HG03159 (cell line): ENCODE data around the gene AKAP13.
"Not testable (repeated sequence)": the region's sequence is repeated elsewhere in the genome, so short reads cannot be mapped to it uniquely, and the experiment has no call there.

ENCODE experiments used
- ATAC-seq: cut with Tn5 transposase; IDR thresholded peaks from one replicate; pipeline ENCODE4 v1.9.1; 2021; ENCODE audit warnings: mild to moderate bottlenecking, moderate library complexity; ENCODE audit not compliant: unreplicated experiment

AKAP13 gene

DNA sequence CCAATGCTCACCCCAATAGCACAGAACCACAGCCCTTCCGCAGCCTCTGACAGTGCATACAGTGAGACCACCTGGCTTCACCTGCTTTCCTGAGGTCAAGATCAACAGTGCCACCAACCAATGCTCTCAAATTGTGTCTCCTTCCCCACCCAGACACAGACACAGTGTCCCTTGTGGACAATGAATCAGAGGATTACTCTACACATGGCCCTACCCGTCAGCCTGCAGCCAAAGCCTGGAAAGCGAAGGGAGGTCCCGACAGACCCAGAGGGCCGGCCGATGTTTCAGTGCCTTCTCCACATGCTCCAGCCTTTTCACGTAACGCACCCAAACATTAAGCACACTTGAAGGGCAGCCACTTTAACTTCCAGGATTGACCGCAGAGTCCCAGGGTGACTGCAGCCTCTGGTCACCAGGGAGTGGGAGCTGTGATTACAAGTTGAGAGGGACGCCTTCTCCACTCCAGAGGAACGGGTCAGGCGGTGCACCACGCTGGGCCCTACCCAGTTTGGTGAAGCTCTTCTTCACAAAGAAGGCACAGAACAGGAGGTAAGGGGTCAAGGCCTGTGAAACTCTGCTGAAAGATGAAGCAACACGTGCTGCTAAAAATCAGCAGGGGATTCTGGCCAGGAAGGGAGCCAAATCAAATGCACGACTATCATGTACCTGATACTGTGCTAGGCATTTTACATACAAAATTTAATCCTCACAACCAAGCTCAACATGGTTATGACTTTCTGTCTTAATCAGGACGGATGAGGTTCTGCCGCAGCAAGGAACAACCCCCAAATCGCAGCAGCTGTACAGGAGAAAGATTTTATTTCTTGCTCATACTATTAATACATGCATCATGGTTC, 397.1 kb downstream of the AKAP13 start:
- ATAC-seq = no peak

DNA sequence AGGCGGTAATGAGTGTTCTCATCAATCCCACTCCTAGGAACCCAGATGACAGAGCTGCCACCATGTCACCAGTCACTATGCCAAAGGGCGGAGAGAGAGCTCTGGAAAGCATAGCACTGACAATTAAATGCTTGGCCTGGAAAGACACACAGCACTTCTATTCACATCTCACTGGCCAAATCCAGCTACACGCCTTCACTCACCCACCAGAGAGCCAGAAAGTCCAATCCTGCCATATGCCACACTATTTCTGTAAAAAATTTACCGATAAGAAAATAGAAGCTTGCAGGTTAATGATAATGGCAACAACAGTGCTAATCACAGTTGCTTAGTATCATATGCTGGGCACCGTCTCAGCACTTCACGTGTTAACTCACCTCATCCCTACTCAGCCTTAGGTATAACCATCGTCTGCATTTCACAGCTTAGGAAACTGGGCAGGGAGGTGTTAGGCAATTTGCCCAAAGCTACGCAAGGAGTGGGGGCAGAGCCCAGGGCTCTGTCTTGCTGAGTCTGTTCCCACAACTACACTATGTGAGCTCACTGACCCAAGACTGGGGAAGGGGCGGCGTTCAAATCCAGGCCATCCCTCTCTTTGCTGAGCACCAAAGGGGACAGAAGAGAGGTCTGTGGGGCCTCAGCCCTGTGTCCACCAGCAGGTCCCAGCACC, 397.8 kb downstream of the AKAP13 start:
- ATAC-seq = no peak

DNA sequence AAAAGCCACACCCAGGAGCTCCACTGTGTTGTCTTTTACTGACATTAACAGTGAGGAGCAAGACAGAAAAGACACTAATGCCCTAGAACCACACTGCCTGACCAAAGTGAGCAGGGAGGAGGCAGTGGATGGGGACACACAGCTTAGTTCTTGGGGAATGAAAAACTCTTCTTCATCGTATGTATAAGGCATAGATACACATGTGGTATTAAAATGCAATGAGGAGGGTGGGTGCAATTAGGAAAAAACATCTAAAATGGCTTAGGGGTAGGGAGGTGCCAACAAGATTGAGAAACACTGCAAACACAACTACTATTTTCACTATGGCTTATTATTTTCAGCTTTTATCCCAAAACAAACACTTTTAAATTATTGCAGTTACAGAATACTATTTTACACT, 398.8 kb downstream of the AKAP13 start:
- no peak for ATAC-seq

DNA sequence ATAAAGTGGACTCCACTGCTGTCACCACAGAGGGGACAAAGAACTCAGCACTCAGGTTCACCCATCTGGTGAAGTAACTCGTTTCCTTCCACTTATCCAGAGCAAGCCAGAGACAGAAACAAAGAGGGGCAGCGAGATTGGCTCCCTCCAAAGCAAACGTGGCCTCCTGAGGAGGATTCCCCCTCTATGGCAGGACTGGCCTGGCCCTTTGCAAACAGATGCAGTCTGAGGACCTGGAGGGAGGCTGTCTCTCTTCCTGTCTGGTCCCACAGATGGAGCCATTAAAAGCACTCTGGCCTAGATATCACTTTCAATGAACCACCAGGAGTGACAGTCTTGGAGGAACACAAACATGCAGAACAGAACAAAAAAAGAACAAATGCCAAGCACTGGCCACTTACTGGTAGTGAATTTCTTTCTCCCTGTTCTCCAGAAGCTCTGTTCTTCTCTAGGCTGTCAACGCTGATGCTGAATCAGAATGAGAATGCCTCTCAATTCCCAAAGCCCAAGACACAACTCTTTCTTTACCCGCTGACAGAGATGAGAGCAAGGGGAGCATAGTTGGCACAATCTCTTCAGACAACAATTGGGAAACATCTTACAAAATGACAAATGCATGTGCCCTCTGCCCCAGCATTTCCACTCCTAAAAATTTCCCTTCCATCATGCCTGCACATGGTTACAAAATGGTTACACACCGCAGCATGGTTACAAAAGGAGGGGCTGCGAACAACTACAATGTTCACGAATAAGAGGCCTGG, 400.0 kb downstream of the AKAP13 start:
- ATAC-seq = no peak

DNA sequence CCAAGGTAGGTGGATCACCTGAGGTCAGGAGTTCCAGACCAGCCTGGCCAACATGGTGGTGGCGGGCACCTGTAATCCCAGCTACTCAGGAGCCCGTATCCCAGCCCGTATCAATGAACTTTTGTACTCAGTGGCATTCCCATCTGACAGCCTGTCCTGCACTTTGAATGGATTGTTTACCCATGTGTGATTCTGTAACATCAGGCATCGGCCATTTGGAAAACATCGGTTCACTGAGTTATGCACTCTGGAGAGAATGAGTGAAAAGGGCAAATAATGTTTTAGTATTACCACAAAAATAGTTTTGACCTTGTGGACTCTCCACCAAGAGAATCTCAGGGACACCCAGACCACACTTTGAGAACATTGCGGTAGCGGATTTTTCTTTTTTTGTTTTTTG, 400.7 kb downstream of the AKAP13 start:
- no peak for ATAC-seq

DNA sequence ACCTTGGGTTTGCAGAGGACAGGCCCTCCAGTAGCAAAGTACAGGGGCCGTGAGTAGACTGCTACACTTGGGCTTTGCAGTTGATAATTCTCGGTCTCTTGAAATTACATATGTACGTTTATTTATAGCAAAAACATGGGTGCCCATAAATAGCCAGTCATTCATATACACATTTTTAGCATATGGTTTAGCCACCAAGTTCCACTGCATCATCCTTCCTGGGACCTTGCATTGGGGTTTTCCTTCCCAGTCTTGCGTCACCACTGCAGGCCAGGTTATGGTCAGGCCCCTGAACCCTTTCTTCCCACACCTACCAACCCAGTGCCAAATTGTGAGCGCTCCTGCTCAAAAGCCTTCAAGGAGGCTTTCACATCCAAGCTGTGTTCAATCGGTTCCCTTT, 401.7 kb downstream of the AKAP13 start:
- no peak for ATAC-seq

DNA sequence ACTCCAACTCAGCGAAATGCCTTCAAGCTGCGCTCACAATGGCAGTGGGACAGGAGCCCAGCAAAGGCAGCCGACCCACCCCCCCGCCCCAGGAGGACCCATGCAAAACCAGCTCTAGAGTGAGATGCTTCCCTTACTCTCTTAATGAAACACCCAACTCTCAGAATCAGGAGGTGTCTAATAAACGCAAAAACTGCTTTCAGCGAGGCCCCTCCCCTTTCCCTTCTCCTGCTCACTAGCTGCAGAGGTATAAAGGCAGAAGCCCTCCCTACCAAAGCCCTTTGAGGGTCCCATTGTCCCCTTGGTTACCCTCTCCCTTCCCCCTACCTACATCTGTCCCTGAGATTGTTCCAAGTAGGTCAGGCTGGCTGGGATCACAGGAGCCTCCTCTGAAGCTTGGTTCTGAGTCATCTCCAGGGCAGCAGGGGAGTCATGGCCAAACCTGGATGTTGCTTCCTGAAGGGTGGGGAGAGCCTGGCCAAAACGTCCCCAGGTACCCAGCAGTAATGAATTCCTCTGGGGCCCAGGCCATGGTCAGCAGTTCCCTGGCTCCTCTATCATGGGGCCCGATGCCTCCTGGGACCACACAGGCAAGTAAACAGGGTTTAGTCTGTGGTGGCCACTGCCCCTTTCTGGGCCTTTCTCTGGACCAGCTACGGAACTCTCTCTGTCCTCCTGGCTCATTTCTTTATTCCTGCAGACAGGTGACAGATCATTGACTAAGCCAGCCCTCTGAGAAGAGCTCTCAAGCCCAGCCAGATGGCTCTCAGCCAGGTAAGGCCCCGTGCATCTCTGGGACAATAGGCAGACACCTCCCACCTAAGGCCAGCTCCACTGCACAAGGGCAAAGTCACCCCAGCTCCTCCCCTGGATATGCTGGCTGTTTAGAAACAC, 405.7 kb downstream of the AKAP13 start:
- no peak for ATAC-seq

DNA sequence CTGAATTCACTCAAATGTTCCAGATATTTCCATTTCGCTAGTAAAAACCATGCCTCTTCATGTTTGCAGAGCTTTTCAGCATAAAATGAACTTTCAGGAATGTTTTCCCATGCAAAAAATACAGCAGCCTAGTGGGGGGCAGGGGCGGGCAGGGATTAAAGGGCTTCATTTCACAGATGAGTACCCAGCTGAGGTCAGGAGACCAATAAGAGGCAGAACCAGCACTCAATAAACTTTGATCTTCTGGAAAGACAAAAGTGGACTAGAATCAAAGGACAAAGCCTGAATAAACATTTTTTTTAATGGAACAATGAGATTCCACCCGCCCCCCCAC, 406.3 kb downstream of the AKAP13 start:
- ATAC-seq = no peak

DNA sequence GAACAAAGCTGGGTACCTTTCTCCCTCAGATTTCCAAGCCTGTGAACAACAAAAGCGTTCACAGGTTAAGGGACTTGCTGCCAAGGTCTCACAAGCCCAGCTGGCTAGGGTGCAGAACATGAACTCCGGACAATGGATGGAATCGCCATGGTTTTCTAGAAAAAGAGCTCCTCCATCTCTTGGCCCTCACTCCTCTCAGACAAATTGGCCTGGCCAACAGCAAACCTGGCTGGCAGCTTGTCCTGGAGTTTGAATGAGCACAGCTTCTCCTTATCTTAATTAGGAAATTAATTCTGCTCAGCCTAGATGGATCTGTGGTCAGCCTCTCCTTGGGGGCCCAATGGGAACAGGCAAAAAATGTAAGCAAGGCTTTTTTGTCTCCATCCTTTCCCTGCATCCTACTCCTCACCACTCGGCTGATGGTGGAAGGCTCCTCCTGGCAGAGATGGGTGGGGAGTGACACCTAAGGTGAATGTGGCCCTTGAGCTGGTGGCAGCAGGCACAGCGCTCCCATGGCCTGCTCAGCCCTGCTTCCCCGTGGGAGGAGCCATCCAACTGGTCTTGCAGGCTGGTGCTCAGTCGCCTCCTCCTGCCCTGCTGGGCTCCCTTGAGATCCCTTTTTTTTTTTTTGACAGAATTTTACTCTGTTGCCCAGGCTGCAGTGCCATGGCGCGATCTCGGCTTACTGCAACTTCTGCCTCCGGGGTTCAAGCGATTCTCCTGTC, 408.5 kb downstream of the AKAP13 start:
- no peak for ATAC-seq

DNA sequence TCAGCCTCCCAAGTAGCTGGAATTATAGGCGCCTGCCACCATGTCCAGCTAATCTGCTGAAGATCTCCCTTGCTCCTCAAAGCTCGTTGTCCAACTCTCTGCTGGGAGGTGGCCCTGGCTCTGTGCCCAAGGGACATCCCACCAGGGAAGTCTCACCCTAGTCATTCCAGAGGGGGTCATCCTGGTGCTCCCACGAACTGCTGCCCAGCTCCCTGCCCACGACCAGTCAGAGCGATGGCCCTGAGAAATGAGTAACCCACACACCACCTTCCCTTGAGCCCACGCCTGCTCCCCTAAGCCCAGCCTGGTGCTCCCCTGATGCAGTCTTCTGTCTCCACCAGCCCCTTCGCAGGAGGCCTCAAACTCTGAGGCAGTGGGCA, 409.1 kb downstream of the AKAP13 start:
- ATAC-seq = no peak

DNA sequence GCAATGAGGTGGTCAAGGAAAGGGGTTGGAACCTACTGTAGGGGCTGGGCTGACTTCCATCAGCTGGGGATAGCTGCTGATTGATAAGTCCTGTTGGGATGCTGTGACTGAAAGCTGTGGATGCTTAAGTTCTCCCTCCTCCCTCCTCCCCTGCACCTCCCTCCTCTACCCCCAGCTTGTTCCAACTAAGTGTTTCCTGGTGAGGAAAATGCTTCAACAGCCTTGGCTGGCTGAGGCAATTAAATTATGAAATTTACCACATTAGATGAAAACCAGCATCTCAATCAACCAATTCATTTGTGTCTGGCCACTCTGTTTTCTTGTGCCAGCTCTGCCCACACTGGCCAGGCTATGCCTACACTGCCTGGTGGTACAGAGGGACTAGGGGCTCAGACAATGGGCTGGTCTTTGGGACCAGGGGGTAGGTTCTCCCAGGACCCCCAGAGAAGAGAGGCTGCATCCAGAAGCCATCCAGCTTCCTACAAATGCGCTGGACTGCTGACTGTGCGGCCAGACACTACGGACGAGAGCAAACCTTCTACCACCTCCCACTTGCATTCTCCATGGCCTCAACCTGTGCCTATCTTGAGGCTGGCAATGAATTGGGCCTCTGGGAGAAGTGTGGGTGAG, 411.8 kb downstream of the AKAP13 start:
- ATAC-seq = no peak

DNA sequence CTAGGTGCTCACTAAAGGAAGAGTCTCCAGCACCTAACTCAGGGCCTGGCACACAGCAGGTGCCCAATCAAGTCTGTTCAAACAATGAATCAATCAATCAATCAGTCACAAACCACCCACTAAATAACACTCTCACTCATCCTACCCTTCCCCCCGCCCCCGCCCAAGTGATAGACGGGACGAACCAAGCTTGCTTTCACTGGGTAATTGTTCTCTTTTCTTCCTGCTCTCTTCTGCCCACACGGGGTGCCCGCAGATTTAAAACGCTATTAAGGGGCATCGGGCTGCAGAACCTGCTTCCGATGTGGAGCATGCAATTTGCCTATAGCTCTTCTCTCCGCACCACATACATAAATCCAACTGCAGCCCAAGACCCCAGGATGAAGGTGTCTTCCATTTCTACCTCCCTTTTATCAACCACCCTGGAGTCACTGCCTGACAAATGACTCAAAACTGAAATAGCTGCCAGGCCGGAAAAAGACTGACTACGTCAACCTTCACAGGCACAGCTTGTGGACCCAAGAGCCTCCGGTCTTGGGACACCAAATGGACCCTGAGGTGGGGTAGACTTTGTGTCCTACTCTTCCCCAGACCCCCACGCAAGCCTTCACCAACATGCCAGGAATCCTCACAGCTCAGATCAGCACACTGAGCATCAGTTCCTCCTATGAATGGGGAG, 412.6 kb downstream of the AKAP13 start:
- no peak for ATAC-seq

DNA sequence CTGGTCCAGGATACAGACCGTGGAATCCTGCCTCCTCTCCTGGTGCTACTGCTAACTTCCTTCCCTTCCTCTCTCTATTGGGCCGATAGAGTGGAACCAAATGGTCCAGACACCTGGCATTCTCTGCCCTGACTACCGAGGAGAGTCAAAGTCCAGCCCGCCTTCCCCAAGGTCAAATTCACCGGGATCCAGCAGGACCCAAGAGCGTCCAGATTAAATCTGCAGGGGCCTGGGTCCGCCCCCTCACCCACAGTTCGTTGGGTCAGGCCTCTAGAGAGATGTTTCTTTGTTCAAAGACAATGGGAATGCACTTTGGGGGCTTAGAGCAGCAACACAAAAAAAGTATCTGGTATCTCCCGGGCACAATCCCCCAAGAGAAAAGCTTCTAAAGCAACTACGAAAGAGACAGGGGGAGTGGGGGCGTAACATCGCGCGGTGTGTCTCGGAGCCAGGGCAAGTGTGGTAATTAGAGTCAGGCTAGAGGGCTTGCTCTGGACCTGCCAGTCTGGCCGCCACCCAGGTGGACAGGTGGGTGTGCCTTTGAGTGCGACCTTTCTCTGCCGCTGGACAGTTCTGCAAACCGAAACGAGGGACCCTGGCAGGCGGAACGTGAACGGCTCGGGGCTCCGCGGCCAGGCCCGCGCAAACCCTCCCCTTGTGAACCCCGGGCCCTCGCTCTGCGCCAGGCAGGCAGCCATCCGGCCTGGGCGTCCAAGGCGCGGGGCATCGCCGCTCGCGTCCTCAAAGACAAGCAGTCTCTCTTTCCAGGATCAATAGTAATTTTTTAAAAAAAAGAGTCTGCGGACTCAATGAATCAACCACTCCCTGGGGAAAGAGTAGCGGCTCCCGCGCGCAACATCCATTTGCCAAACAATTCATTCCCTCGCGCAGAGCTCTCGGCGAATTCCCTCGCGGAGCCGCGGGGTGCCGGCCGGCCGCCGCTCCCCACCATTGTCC, 413.5 kb downstream of the AKAP13 start:
- ATAC-seq = peak; percentile 46

DNA sequence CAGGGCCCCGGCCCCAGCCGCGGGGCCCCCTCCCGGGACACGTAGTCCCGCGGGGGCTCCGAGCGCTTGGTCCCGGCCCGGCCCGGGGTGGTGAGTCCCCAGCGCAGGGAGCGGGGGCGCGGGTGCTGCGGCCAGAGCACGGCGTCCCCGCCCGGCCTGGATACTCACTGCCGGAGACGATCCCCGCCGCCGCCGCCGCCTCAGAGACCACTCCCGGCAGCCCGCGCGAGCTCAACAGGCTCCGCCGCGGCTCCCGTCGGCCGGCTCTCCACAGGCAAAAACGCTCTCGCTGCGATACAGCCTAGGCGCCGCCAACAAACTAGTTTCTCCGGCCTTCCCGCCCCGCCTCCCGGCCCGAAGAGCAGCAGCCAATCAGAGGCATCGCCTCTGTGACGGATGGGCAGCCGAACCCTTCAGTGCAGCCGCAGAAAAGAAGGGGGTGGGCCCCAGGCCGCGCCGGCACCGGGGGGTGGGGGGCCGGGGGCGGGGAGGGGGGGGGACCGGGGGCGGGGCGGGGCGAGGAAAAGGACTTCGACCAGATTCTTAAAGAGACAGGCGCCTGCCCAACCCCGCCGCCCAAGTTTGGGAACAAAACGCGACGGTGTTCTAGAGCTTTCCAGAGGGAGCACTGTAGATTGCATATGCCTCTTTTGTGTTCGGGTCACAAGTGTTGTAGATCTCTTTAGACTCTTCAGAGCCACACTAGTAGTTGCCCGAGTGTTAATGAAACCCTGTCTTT, 414.4 kb downstream of the AKAP13 start, which contains the start of gene KLHL25:
KLHL25 (minus strand) TSS at position 328 of the 739 bp plus-strand sequence. CDS start 25,115 bp downstream, outside the sequence.
- ATAC-seq = peak; percentile 98

DNA sequence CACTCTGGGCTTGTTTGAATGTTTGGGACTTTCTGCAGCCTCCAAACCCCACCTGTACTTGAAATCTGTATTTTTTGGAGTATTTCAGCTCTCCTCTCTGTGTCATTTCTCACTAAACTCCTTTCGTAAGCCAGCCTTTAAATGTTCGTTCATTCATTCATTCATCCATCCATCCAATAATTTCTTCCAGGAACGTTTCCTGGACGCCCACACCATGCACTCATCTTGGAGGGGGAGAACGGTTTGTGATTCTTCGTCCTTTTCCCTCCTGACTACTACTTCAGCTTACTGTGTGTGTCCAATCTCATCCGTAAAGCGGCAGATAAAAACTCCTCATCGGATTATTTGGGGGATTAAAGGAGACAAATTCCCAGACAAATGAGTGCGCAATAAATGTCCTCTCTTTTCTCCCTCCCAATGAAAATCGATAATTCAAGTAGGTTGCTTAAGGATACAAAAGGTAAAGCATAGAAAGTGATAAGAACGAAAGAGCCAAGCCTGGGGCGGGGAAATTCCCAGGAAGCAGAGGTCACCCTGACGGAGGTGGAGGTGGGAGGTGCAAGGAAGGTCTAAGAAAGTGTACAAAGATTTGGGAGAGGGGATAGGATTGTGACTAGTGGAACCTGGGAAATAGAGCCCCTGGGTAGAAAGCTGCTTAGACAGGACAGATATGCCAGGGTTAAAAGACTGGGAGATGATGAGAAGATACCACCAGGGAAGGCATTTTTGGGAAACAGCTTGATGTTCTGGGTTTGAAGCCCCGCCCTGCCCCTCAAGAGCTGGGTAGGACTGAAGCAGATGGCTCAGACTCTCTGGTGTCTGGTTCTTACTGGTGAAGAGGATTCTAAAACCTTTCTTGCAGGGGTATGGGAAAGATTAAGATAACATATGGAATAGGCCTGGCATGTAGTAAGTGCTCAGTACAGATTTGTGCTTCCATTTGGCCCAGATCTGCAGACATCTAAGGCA, 415.2 kb downstream of the AKAP13 start:
- ATAC-seq = no peak

DNA sequence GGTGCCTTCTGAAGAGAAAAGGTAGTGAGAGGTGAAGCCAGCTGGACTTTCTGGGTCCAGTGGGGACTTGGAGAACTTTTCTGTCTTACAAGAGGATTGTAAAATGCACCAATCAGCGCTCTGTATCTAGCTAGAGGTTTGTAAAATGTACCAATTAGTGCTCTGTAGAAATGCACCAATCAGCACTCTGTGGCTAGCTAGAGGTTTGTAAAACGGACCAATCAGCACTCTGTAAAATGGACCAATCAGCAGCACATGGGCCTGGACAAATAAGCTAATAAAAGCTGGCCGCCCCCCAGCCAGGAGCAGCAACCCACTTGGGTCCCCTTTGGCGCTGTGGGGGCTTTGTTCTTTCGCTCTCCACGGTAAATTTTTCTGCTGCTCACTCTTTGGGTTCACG, 416.0 kb downstream of the AKAP13 start:
- ATAC-seq = not testable (repeated sequence)
